HCT116 (cell line): ENCODE measurements around the gene PKN3. TPM values are rescaled to one million over a fixed set of nuclear protein-coding genes. Genes with fewer than 3 reads are reported as not detected.

Source experiments
- ATAC-seq: fragments of 200-7000 bp; cut with Tn5 transposase; 2 replicates; pipeline ENCODE4 v1.9.1; 2020; ENCODE audit warnings: mild to moderate bottlenecking, moderate library complexity
- BruUV-seq: library from RNA; stranded (reverse); fragments of 400-500 nt; replicated peaks from 2 replicates; lab custom pipeline; 2021; lab: Mats Ljungman, UMichigan
- CTCF ChIA-PET: fragments of 300-600 bp; sonication (Branson Sonifier 250); formaldehyde crosslinking; loops from one replicate; lab custom pipeline; 2021; ENCODE audit warnings: antibody characterized with exemption; lab: Charles Lee
- POLR2A ChIA-PET: fragments of 300-600, 350-600 bp; sonication (Branson Sonifier 250); formaldehyde crosslinking; loops from one replicate; lab custom pipeline; 2021; ENCODE audit warnings: antibody characterized with exemption; lab: Charles Lee
- RAD21 ChIA-PET, 2 experiments: fragments of 300-600 bp; sonication (Branson Sonifier 250); formaldehyde crosslinking; loops; one replicate each; lab custom pipeline; 2023; ENCODE audit warnings: low total read pairs in 2 of 2; ENCODE audit not compliant: uncharacterized antibody in 2 of 2, unreplicated experiment in 2 of 2, low non-redundant PET in 1 of 2; lab: Charles Lee
- DNase-seq: peaks from one replicate; pipeline ENCODE4 v3.0.0-alpha.2; 2010; ENCODE audit warnings: low read depth, low spot score
- H2AFZ ChIP-seq: fragments of 200-600 bp; shearing (Covaris generic), sonication (generic); 2 replicates; pipeline ENCODE4 v1.6.1; 2017; ENCODE audit warnings: low read depth, mixed run types, mixed read lengths, antibody characterized with exemption, low read length; ENCODE audit not compliant: poor library complexity, severe bottlenecking
- H3K27ac ChIP-seq: 2 replicates; pipeline ENCODE4 v1.5.1; 2012; ENCODE audit warnings: low read depth, low read length
- H3K27me3 ChIP-seq: fragments of 200-600 bp; sonication (generic); 2 replicates; pipeline ENCODE4 v1.6.1; 2016; ENCODE audit warnings: mixed run types, low read length, mixed read lengths; ENCODE audit not compliant: insufficient read depth
- H3K36me3 ChIP-seq, 2 experiments: fragments of 200-500 bp in 1 of 2; fragments of 200-600 bp in 1 of 2; sonication (Bioruptor generic) in 1 of 2; sonication (generic) in 1 of 2; 2 replicates each; pipeline versions ENCODE4 v1.5.1 to v1.6.1; 2014 to 2016; ENCODE audit warnings: low read length in 2 of 2, inconsistent platforms in 1 of 2, mixed read lengths in 1 of 2, mixed run types in 1 of 2; ENCODE audit not compliant: insufficient read depth in 2 of 2, control insufficient read depth in 1 of 2
- H3K4me1 ChIP-seq, 2 experiments: fragments of 200-600 bp in 1 of 2; sonication (generic) in 1 of 2; 2 replicates each; pipeline versions ENCODE4 v1.5.1 to v1.6.1; 2012 to 2017; ENCODE audit warnings: low read length in 2 of 2, inconsistent platforms in 1 of 2, mild to moderate bottlenecking in 1 of 2, mixed read lengths in 1 of 2, mixed run types in 1 of 2, moderate library complexity in 1 of 2; ENCODE audit not compliant: insufficient read depth in 2 of 2, control insufficient read depth in 1 of 2
- H3K4me2 ChIP-seq: fragments of 200-600 bp; sonication (generic); 2 replicates; pipeline ENCODE4 v1.6.1; 2017; ENCODE audit warnings: mixed run types, low read length, mixed read lengths
- H3K4me3 ChIP-seq, 2 experiments: fragments of 200-600 bp in 1 of 2; sonication (generic) in 1 of 2; replicated peaks in 1 of 2; 2 replicates each; pipeline ENCODE4 v1.5.1; 2011 to 2016; ENCODE audit warnings: low read length in 2 of 2, control low read depth in 1 of 2, low read depth in 1 of 2, mild to moderate bottlenecking in 1 of 2, mixed read lengths in 1 of 2, mixed run types in 1 of 2
- H3K79me2 ChIP-seq: fragments of 200-600 bp; sonication (generic); 2 replicates; pipeline ENCODE4 v1.6.1; 2017; ENCODE audit warnings: mild to moderate bottlenecking, mixed run types, low read length, moderate library complexity, mixed read lengths; ENCODE audit not compliant: insufficient read depth
- H3K9ac ChIP-seq: fragments of 200-600 bp; sonication (generic); 2 replicates; pipeline ENCODE4 v1.6.1; 2016; ENCODE audit warnings: low read length, mixed read lengths
- H3K9me2 ChIP-seq: fragments of 200-600 bp; sonication (generic), shearing (Covaris generic); 2 replicates; pipeline ENCODE4 v1.6.1; 2017; ENCODE audit warnings: mixed run types, mild to moderate bottlenecking, moderate library complexity; ENCODE audit not compliant: insufficient read depth
- H3K9me3 ChIP-seq, 2 experiments: fragments of 200-500 bp in 1 of 2; fragments of 200-600 bp in 1 of 2; sonication (Bioruptor generic) in 1 of 2; sonication (generic) in 1 of 2; 2 replicates each; pipeline ENCODE4 v1.6.1; 2014 to 2017; ENCODE audit warnings: low read length in 2 of 2, mixed read lengths in 2 of 2, inconsistent platforms in 1 of 2, low read depth in 1 of 2, mild to moderate bottlenecking in 1 of 2, mixed run types in 1 of 2, moderate library complexity in 1 of 2; ENCODE audit not compliant: control insufficient read depth in 1 of 2, insufficient read depth in 1 of 2
- H4K20me1 ChIP-seq: fragments of 200-600 bp; sonication (generic), shearing (Covaris generic); 2 replicates; pipeline ENCODE4 v1.6.1; 2017; ENCODE audit warnings: mixed run types, mild to moderate bottlenecking, moderate library complexity; ENCODE audit not compliant: insufficient read depth
- EZH2 ChIP-seq: fragments of 200-600 bp; sonication (generic); IDR thresholded peaks from 2 replicates; pipeline ENCODE4 v1.6.1; 2017; ENCODE audit warnings: antibody characterized with exemption, mixed run types
- FOSL1 ChIP-seq: IDR thresholded peaks from 2 replicates; pipeline ENCODE4 v1.6.1; 2012; ENCODE audit warnings: low read depth
- RAD21 ChIP-seq: IDR thresholded peaks from 2 replicates; pipeline ENCODE4 v1.6.1; 2012; ENCODE audit warnings: low read depth, mild to moderate bottlenecking
- SIN3A ChIP-seq: IDR thresholded peaks from 2 replicates; pipeline ENCODE4 v1.6.1; 2012; ENCODE audit warnings: low read depth
- SRF ChIP-seq: IDR thresholded peaks from 2 replicates; pipeline ENCODE4 v1.6.1; 2012; ENCODE audit warnings: low read depth
- YY1 ChIP-seq: IDR thresholded peaks from 2 replicates; pipeline ENCODE4 v1.6.1; 2011; ENCODE audit warnings: low read length, low read depth, moderate library complexity, mild to moderate bottlenecking; ENCODE audit not compliant: insufficient replicate concordance; ENCODE audit errors: extremely low read depth
- ZNF274 ChIP-seq: fragments of 200-500 bp; sonication (Bioruptor generic); IDR thresholded peaks from 2 replicates; pipeline ENCODE4 v1.6.1; 2014; ENCODE audit warnings: mild to moderate bottlenecking, low read depth, low read length, inconsistent platforms
- intact Hi-C: fragments of 100-400 bp; cut with micrococcal nuclease; formaldehyde crosslinking; loops from 2 replicates; pipeline ENCODE4 v1.10.0; 2022
- total RNA-seq: library from RNA; stranded (reverse); gene quantifications from one replicate; pipeline ENCODE4 v1.2.1, GENCODE V29; 2021; ENCODE audit not compliant: unreplicated experiment
- TF ChIP-seq, protein P1 (sequence below): IDR thresholded peaks from 2 replicates; pipeline ENCODE4 v1.6.1; 2012; ENCODE audit warnings: low read depth

PKN3 gene
- total RNA-seq, 1 experiment from 2014 or later = 37.9 TPM

DNA sequence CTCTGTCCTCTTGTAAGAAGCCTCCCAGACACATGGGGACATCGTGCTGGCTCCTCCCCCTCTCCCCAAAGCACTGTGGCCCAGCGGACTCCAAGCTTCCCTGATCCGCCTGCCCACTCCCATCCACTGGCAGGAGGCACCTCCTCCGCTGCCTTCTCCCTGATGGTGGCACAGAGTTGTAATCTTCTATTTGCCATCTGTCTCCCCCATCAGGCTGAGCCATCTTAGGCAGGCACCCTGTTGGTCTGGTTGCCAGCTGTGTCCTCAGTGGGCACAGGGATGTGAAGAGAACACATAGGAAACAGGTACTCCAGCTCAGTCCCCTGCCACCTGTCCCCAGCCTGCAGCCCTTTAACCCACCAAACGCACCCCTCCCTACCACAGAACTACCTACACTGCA is 27.0 kb downstream of the PKN3 start:
- RAD21 ChIA-PET = no interaction called here
- DNase-seq (no peak), ATAC-seq (no peak)
- Histone ChIP-seq H3K27ac (no peak overlapping the region), H3K4me1 (peaks cover 2 to 21% of the 10 kb centered on the region in 2 experiments; a peak in 2 of 4 replicates), H3K4me3 (no peak overlapping the region), H3K9me2 (no peaks in the 10 kb centered on the region), H3K27me3 (no peaks in the 10 kb centered on the region), H2AFZ (no peak overlapping the region), H3K9ac (no peak overlapping the region), H3K4me2 (no peak overlapping the region), H3K9me3 (no peaks in the 10 kb centered on the region), H4K20me1 (no peaks in the 10 kb centered on the region), H3K79me2 (no peaks in the 10 kb centered on the region), H3K36me3 (no peaks in the 10 kb centered on the region)
- POLR2A ChIA-PET = no interaction called here
- CTCF ChIA-PET = no interaction called here
- no TSS peak for BruUV-seq
- no peak for TF ChIP-seq EZH2
- TF ChIP-seq YY1 = no peak
- TF ChIP-seq SRF = no peak
- TF ChIP-seq ZNF274 = no peak
- TF ChIP-seq FOSL1 = no peak
- no peak for TF ChIP-seq SIN3A
- intact Hi-C loops = no loop called here

DNA sequence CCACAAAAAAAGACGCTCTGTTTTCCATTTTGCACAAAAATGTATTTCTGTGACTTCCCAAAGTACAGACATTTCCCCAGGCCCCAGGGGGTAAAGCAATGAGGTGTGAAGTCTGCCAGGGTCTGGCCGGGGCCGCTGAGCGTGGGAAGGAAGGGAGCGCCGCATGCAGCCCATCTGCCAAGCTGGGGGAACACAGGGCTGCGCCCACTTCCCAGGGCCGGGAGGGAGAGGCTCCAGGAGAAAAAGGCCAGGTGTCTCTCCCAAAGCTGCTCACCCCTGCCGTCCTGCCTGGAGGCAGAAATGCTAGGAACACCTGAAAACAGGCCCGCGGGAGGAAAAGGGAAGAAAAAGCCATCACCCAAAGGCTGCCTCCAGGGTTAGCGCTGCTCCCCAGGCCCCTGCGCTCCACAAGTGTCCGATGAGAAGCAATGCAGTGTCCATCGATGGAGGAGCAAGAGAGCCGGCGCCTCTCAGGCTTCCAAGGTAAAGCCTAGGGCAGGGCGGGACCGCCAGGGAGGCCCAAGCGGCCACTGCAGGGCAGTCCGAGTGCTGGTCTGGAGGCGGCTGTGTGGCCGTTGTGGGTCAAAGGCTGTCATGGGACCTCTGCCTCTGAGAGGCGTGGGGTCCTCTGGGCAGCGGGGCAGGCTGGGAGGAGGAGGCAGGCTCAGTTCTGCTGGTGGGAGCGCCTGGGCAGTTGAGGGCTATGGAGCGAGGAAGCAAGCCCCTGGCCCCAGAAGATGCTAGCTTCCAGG is 27.6 kb downstream of the PKN3 start:
- Histone ChIP-seq H3K4me1 (peaks cover 2 to 15% of the 10 kb centered on the region in 2 experiments; a peak in 2 of 4 replicates), H3K79me2 (no peaks in the 10 kb centered on the region), H3K4me3 (no peak overlapping the region), H2AFZ (no peak overlapping the region), H3K27me3 (no peaks in the 10 kb centered on the region), H3K27ac (no peak overlapping the region), H3K9ac (no peak overlapping the region), H3K9me2 (no peaks in the 10 kb centered on the region), H3K4me2 (no peak overlapping the region), H4K20me1 (no peaks in the 10 kb centered on the region), H3K9me3 (no peaks in the 10 kb centered on the region), H3K36me3 (no peaks in the 10 kb centered on the region)
- ChIA-PET RAD21 (no interaction called here), CTCF (no interaction called here), POLR2A (no interaction called here)
- BruUV-seq = no TSS peak
- intact Hi-C loops = loop anchor here (5.0 kb wide), 2 partner anchors 83 to 152 kb away; partner anchors contain the start of genes KYAT1 and LRRC8A
- TF ChIP-seq, protein P1, sequence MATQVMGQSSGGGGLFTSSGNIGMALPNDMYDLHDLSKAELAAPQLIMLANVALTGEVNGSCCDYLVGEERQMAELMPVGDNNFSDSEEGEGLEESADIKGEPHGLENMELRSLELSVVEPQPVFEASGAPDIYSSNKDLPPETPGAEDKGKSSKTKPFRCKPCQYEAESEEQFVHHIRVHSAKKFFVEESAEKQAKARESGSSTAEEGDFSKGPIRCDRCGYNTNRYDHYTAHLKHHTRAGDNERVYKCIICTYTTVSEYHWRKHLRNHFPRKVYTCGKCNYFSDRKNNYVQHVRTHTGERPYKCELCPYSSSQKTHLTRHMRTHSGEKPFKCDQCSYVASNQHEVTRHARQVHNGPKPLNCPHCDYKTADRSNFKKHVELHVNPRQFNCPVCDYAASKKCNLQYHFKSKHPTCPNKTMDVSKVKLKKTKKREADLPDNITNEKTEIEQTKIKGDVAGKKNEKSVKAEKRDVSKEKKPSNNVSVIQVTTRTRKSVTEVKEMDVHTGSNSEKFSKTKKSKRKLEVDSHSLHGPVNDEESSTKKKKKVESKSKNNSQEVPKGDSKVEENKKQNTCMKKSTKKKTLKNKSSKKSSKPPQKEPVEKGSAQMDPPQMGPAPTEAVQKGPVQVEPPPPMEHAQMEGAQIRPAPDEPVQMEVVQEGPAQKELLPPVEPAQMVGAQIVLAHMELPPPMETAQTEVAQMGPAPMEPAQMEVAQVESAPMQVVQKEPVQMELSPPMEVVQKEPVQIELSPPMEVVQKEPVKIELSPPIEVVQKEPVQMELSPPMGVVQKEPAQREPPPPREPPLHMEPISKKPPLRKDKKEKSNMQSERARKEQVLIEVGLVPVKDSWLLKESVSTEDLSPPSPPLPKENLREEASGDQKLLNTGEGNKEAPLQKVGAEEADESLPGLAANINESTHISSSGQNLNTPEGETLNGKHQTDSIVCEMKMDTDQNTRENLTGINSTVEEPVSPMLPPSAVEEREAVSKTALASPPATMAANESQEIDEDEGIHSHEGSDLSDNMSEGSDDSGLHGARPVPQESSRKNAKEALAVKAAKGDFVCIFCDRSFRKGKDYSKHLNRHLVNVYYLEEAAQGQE = no peak
- TF ChIP-seq RAD21 = no peak
- ATAC-seq = no peak
- no peak for DNase-seq
